ENCODE results near the gene LRRC10B.

LRRC10B gene

GRCh38 chr11:61531044-61531443 lies 22.5 kb downstream of the LRRC10B start:
- DNase-seq (ENCODE audit: low read depth) = no peak

- DNase-seq (ENCODE audit: low read depth) = peak; percentile 11
Observed at GRCh38 chr11:61532134-61533038, 23.8 kb downstream of the LRRC10B start.

DNA sequence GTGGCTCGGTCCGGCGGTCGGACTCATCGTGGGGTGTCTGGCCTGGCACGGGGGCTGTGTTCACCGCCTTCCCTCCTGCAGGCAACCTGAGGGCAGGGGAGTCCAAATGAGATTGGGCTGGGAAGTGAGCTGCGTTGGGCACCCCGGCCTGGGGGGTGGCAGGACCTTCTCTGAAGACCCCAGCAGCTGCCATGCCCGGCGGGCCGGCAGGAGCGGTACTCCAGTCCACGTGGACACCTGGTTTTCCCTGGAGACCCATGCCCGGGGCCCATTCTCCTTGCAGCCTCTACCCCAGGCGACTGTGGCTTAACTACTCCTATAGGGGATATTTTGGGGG lies 24.5 kb downstream of the LRRC10B start:
- no peak for DNase-seq (ENCODE audit: low read depth)

DNA sequence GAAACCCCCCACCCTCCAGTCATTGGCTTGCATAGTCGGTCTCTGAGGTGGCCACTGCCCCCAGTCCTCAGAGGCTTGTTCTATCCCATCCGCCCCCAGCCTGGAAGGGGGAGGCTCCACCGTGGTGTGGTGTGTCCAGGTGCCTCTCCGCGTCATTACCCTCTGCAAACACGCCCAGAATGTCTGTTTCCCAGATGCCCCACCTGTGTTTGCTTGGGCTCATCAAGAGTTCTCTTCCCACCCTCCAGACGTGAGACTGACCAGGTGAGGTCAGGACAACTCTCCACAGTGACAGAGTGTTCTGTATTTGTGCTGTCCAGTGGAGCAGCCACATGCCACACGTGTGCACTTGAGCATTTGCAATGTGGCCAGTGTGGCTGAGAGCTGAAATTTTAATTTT lies 24.9 kb downstream of the LRRC10B start:
- DNase-seq (ENCODE audit: low read depth) = no peak

GRCh38 chr11:61534025-61534932 lies 25.7 kb downstream of the LRRC10B start:
- DNase-seq (ENCODE audit: low read depth) = no peak

DNA sequence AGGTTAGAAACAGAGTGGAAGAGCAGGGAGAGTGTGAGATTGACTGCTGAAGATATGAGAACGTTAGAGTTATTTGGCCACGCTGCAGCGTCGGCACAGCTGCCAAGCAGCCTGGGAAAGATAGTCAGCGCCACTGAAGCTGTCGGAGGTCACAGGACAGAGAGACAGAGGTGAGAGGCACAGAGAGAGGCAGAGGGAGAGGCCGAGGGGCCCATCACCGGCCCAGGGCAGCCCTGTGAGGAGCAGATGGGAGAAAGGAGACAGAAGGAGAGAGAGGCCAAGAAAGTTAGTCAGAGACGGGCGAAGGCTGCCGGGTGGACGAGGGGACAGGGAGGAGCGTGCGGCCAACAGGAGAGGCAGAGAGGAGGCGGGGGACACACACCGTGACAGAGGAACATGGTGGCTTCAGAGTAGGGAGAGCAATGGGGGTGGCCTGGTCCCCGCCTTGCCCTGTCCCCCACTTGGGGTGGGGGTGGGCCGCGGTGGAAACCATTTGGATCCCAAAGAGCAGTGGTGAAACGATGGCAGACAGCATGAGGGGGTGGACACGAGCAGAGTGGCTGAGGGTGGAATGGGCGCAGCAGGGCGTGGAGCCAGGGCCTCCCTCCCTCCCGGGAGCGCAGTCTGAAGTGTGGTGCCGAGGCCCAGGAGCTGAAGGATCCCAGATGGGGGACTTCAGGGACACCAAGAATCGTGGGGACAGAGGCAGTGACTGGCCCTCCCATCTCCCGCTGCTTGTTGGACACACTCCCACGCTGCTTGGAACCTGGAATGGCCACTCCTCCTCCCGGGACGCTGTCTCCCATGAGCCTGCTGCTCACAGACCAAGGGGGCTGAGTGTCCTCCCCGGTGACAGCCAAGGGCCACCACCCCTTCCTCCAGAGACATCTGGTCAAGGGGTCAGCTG lies 26.6 kb downstream of the LRRC10B start:
- no peak for DNase-seq (ENCODE audit: low read depth)

DNA sequence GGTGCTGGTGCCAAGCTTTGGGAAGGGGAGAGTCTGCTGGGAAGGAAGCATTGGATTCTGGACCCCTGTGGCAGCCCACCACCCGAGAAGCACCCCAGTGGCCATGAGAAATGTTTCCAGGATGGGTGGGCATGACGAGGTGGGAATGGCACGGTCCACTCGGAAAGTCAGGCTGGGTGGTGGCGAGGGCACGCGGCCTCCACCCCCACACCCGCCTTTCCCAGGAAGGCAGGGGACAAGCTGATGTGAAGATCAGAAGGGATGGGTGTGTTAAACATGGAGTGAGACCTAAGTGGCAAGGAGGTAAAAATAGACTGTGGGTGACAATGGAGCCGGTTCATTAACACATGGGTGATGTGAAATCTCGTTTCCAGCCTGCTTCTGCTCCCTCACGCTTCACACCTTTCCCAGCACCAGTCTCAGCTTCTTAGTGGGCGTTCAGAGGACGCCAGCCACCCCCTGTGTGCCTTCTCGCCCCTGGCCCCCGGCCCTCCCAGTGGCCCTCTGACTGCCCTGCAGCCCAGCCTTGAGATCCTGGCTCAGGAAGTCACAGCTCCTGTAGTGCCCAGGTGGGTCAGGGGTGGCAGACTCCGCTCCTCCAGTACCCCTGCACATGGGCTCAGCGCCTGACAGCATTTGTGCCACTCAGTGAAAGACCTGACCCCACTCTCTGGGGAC lies 27.6 kb downstream of the LRRC10B start:
- no peak for DNase-seq (ENCODE audit: low read depth)

DNA sequence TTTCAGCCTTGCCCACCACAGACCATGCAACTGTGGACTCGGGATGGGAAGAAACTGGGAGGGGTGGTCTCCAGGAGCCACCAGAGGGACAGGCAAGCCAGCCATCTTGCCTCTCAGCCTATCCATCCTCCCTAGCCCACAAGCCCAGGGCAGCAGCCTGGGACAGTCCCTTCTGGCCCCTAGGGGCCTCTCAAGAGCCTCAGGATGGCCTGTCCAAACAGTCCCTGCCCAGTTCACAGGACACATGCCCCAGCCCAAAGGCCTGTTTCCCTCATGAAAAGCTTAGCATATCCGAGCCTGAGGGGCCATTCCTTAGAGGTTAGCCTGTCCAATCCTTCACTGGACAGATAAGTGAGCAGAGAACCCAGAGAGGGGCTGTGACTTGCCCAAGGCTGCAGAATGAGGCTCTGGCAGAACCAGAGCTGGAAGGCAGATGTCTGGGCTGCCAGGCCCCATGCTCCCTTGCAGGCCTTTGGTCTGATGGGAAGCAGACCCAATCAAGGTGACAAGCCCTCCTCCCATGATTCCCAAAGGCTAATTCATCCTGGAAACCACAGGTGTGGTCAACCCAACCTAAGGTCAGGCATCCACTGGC lies 28.2 kb downstream of the LRRC10B start:
- DNase-seq (ENCODE audit: low read depth) = no peak

DNA sequence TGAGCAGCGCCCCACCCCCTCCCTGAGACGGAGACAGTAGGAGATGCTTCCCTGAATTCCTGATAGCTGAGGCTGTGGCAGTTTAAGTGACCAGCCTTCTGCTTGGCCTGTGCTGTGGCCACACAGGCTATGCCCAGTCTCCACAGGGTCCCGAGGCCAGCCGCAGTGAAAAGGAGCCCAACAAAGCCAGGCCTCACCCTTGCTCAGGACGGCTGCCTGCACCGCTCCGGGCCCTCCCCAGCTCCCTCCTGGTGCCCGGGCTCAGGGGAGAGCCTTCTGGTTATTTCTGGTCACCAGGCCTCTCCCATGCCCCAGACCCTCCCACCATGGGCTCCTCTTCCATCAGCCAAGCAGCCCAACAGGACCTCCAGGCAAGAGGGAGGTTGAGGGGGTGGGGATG lies 28.8 kb downstream of the LRRC10B start:
- no peak for DNase-seq (ENCODE audit: low read depth)

GRCh38 chr11:61538636-61538961 lies 30.1 kb downstream of the LRRC10B start:
- DNase-seq (ENCODE audit: low read depth) = no peak

- DNase-seq (ENCODE audit: low read depth) = no peak
Observed at GRCh38 chr11:61539006-61539405, 30.5 kb downstream of the LRRC10B start.

GRCh38 chr11:61539831-61540357 lies 31.3 kb downstream of the LRRC10B start:
- no peak for DNase-seq (ENCODE audit: low read depth)

- no peak for DNase-seq (ENCODE audit: low read depth)
Observed at GRCh38 chr11:61540528-61540927, 32.0 kb downstream of the LRRC10B start.

DNA sequence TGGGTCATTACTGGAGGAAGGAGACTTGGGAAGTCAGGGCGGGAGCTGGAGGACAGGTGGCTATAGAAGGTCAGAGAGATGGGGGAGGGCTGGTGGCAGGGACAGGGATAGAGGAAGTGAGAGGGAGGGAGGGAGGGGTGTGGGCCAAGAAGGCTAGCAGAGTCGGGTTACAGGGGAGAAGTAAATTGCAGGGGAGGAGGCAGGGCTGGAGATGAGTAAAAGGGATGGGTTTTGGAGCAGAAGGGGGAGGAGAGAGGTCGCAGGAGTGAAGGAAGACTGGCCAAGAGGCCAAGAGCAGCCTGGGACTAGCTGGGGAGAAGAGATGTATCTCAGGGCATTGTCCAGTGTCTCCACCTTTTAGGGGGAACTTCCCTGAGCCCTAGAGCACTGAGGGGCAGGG lies 33.0 kb downstream of the LRRC10B start:
- peak; percentile 40 for DNase-seq (ENCODE audit: low read depth)

DNA sequence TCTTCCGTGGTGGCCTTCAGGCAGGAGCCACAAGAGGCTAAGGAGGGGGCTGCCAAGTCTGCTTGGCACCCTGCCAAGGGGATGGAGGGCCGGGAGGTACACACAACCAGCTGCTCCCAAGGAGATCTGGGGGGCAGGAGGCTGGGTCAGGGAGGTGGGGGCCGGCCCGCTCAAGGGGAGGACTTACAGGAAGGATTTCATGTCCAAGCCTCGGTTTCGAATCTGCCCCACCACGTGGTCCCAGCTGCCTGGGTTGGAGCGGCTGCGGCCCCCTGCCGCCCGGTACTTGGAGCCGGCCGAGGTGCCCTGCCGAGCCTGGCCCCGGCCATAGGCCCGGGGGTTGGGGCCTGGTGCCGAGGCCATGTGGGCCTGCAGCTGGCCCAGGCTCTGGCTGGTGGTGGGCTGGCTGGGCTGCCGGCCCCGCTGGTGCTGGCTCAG lies 33.5 kb downstream of the LRRC10B start:
- no peak for DNase-seq (ENCODE audit: low read depth)

GRCh38 chr11:61542705-61543104 lies 34.2 kb downstream of the LRRC10B start:
- no peak for DNase-seq (ENCODE audit: low read depth)

DNA sequence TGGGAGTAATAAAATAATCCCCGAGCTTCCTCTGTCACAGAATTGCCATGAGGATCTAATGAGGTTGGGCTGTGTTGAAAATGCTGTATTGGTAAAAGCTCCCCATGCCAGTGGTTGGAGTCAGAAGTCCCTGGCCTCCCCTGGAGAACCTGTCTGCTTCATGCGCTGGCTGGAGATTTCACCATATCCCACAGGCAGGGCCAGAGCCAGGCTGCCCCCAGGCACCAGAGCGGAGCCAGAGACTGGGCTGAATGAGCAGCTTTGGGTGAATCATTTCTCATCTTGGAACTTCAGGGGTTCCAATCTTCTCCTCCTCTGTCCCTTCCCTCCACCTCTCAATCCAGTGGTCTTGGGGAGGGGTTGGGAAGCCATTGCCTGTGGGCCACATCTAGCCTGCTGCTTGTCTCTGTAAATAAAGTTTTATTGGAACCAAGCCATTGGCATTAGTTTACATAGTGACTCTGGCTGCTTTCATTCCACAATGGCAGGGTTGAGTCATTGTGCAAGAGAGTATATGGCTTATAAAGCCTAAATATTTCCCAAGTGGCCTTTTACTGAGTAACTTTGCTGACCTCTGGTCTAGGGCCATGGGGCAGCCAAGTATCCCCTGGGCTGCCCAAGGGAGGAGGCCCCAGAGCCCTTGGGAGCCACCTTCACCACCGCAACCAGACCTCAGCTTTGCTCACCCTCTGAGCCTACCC lies 35.2 kb downstream of the LRRC10B start:
- DNase-seq (ENCODE audit: low read depth) = peak; percentile 38

- no peak for DNase-seq (ENCODE audit: low read depth)
Observed at GRCh38 chr11:61544466-61544865, 35.9 kb downstream of the LRRC10B start.

- peak; percentile 18 for DNase-seq (ENCODE audit: low read depth)
Observed at GRCh38 chr11:61545341-61545740, 36.8 kb downstream of the LRRC10B start.

DNA sequence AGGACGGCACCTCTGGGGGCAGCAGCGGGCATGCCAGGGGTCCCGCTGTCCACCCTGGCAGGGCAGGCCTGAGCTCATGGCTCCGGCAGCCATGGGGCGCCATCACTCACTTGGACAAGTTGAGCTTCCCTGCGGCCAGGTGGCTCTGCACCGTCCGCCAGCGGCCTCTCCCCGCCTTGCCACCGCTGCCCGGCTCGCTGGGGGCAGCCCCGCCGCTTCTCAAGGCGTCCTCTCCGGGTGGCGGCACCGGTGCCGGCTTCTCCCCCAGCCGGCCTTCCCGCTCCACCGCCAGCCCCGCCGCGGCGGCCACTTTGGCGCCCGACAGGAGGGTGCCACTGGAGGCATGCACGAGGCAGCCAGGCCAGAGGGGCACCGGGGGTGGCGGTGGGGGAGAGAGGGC lies 37.4 kb downstream of the LRRC10B start:
- DNase-seq (ENCODE audit: low read depth) = no peak
